Stimulated activated effector memory CD8-positive, alpha-beta T cell treated with anti-CD3 and anti-CD28 coated beads, Interleukin-12 subunit alpha, Interleukin-12 subunit beta, amount 100 ng/mL, for 72 hours (primary cell): ENCODE measurements around the gene MRPL4.
"Not testable (repeated sequence)": the region's sequence is repeated elsewhere in the genome, so short reads cannot be mapped to it uniquely, and the experiment has no call there.

ENCODE experiments used
- ATAC-seq: fragments of 150-1000 bp; cut with Tn5 transposase; 2 replicates; pipeline ENCODE4 v1.10.0; 2021
- DNase-seq, 2 donors: peaks; one replicate each; pipeline ENCODE4 v3.0.0; 2021 to 2022; ENCODE audit warnings: low spot score in 2 of 2
- H3K27ac Mint-ChIP-seq: one replicate; pipeline ENCODE4 v1.8.0; 2022; ENCODE audit warnings: mild to moderate bottlenecking, mixed read lengths
- H3K36me3 Mint-ChIP-seq: one replicate; pipeline ENCODE4 v1.8.0; 2022; ENCODE audit warnings: mild to moderate bottlenecking, mixed read lengths
- H3K4me1 Mint-ChIP-seq: one replicate; pipeline ENCODE4 v1.8.0; 2022; ENCODE audit warnings: mixed read lengths
- H3K4me3 Mint-ChIP-seq: one replicate; pipeline ENCODE4 v1.8.0; 2022; ENCODE audit warnings: mild to moderate bottlenecking, mixed read lengths
- H3K9me3 Mint-ChIP-seq: one replicate; pipeline ENCODE4 v1.8.0; 2022; ENCODE audit warnings: mixed read lengths

Gene MRPL4

GRCh38 chr19:10241826-10242449 lies 10.1 kb upstream of the MRPL4 start:
- not testable (repeated sequence) for H3K4me3 Mint-ChIP-seq, H3K36me3 Mint-ChIP-seq, DNase-seq, ATAC-seq, H3K9me3 Mint-ChIP-seq, H3K27ac Mint-ChIP-seq
- peaks cover 13% of the 10 kb centered on the region for H3K4me1 Mint-ChIP-seq

- Mint-ChIP-seq H3K36me3 (peaks cover 5% of the 10 kb centered on the region), H3K27ac (no peak overlapping the region), H3K4me1 (peaks cover 5% of the 10 kb centered on the region), H3K4me3 (no peak overlapping the region), H3K9me3 (no peaks in the 10 kb centered on the region)
- no peak for ATAC-seq
- no peak for DNase-seq
These were observed 8.4 kb upstream of the MRPL4 start for GRCh38 chr19:10243606-10244005.

- Mint-ChIP-seq H3K9me3 (no peaks in the 10 kb centered on the region), H3K4me3 (no peak overlapping the region), H3K4me1 (no peaks in the 10 kb centered on the region), H3K27ac (peak overlapping the region; percentile 76), H3K36me3 (no peaks in the 10 kb centered on the region)
- no peak for DNase-seq
- ATAC-seq = peak; percentile 44
These were observed 6.7 kb upstream of the MRPL4 start for GRCh38 chr19:10245189-10245939.

- Mint-ChIP-seq H3K9me3 (no peaks in the 10 kb centered on the region), H3K36me3 (peaks cover 3% of the 10 kb centered on the region), H3K4me1 (no peaks in the 10 kb centered on the region), H3K4me3 (no peak overlapping the region), H3K27ac (no peak overlapping the region)
- no peak for DNase-seq
- ATAC-seq = no peak
These were observed 5.5 kb upstream of the MRPL4 start for GRCh38 chr19:10246511-10246910.

GRCh38 chr19:10252707-10253106 lies 693 bp downstream of the MRPL4 start:
- ATAC-seq = no peak

GRCh38 chr19:10254244-10254643 lies 2.2 kb downstream of the MRPL4 start:
- ATAC-seq (no peak), DNase-seq (no peak)
- no peaks in the 10 kb centered on the region for H3K9me3 Mint-ChIP-seq
- no peak overlapping the region for H3K27ac Mint-ChIP-seq
- H3K4me1 Mint-ChIP-seq = peaks cover 37% of the 10 kb centered on the region
- H3K4me3 Mint-ChIP-seq = no peak overlapping the region
- peaks cover 80% of the 10 kb centered on the region for H3K36me3 Mint-ChIP-seq

More at GRCh38 chr19:10252707-10253106, 693 bp downstream of the MRPL4 start:
- H3K4me1 Mint-ChIP-seq = peaks cover 29% of the 10 kb centered on the region
- peaks cover 65% of the 10 kb centered on the region for H3K36me3 Mint-ChIP-seq
- peak overlapping the region; percentile 93 for H3K27ac Mint-ChIP-seq
- DNase-seq = no peak
- peak overlapping the region; percentile 92 for H3K4me3 Mint-ChIP-seq
- no peaks in the 10 kb centered on the region for H3K9me3 Mint-ChIP-seq

- H3K4me1 Mint-ChIP-seq = peaks cover 46% of the 10 kb centered on the region
These were observed 3.3 kb downstream of the MRPL4 start for GRCh38 chr19:10255358-10255757.

GRCh38 chr19:10256551-10256950 lies 4.5 kb downstream of the MRPL4 start:
- H3K4me3 Mint-ChIP-seq = no peak overlapping the region
- no peak overlapping the region for H3K27ac Mint-ChIP-seq
- peaks cover 48% of the 10 kb centered on the region for H3K4me1 Mint-ChIP-seq
- H3K9me3 Mint-ChIP-seq = no peaks in the 10 kb centered on the region
- no peak for DNase-seq
- H3K36me3 Mint-ChIP-seq = peaks cover 85% of the 10 kb centered on the region
- no peak for ATAC-seq

More at GRCh38 chr19:10255358-10255757, 3.3 kb downstream of the MRPL4 start:
- Mint-ChIP-seq H3K9me3 (no peaks in the 10 kb centered on the region), H3K27ac (peak overlapping the region; percentile 83), H3K4me3 (no peak overlapping the region), H3K36me3 (peaks cover 88% of the 10 kb centered on the region)
- DNase-seq (no peak), ATAC-seq (no peak)

- H3K4me1 Mint-ChIP-seq = peaks cover 42% of the 10 kb centered on the region
- DNase-seq (no peak), ATAC-seq (no peak)
- no peaks in the 10 kb centered on the region for H3K9me3 Mint-ChIP-seq
- no peak overlapping the region for H3K27ac Mint-ChIP-seq
- H3K4me3 Mint-ChIP-seq = no peak overlapping the region
- peaks cover 79% of the 10 kb centered on the region for H3K36me3 Mint-ChIP-seq
These were observed 5.1 kb downstream of the MRPL4 start for GRCh38 chr19:10256970-10257615.

- Mint-ChIP-seq H3K9me3 (no peaks in the 10 kb centered on the region), H3K4me1 (peaks cover 34% of the 10 kb centered on the region), H3K4me3 (no peak overlapping the region), H3K27ac (no peak overlapping the region), H3K36me3 (peaks cover 68% of the 10 kb centered on the region)
- ATAC-seq = no peak
- no peak for DNase-seq
These were observed 6.2 kb downstream of the MRPL4 start for GRCh38 chr19:10258080-10258710.

GRCh38 chr19:10259162-10259905 lies 7.3 kb downstream of the MRPL4 start:
- peak overlapping the region; percentile 89 for H3K27ac Mint-ChIP-seq
- DNase-seq (peak; percentile 89 to 94), ATAC-seq (peak; percentile 88)
- peaks cover 25% of the 10 kb centered on the region for H3K4me1 Mint-ChIP-seq
- H3K36me3 Mint-ChIP-seq = peaks cover 57% of the 10 kb centered on the region
- H3K9me3 Mint-ChIP-seq = no peaks in the 10 kb centered on the region
- peak overlapping the region; percentile 69 for H3K4me3 Mint-ChIP-seq

GRCh38 chr19:10260141-10260584 lies 8.1 kb downstream of the MRPL4 start:
- DNase-seq = peak; percentile 41 to 79
- ATAC-seq = peak; percentile 79
- H3K4me1 Mint-ChIP-seq = peaks cover 24% of the 10 kb centered on the region
- peak overlapping the region; percentile 69 for H3K4me3 Mint-ChIP-seq
- H3K9me3 Mint-ChIP-seq = no peaks in the 10 kb centered on the region
- peak overlapping the region; percentile 89 for H3K27ac Mint-ChIP-seq
- H3K36me3 Mint-ChIP-seq = peaks cover 49% of the 10 kb centered on the region

- H3K36me3 Mint-ChIP-seq = peaks cover 23% of the 10 kb centered on the region
- no peaks in the 10 kb centered on the region for H3K9me3 Mint-ChIP-seq
- ATAC-seq (no peak), DNase-seq (no peak)
- H3K27ac Mint-ChIP-seq = no peak overlapping the region
- peaks cover 18% of the 10 kb centered on the region for H3K4me1 Mint-ChIP-seq
- H3K4me3 Mint-ChIP-seq = no peak overlapping the region
These were observed 10.8 kb downstream of the MRPL4 start for GRCh38 chr19:10262771-10263170.

- H3K4me3 Mint-ChIP-seq = no peak overlapping the region
- H3K36me3 Mint-ChIP-seq = peaks cover 30% of the 10 kb centered on the region
- H3K9me3 Mint-ChIP-seq = no peaks in the 10 kb centered on the region
- H3K27ac Mint-ChIP-seq = no peak overlapping the region
- ATAC-seq = no peak
- no peak for DNase-seq
- H3K4me1 Mint-ChIP-seq = peaks cover 14% of the 10 kb centered on the region
These were observed 14.7 kb downstream of the MRPL4 start for GRCh38 chr19:10266706-10267105.

- peak overlapping the region; percentile 69 for H3K27ac Mint-ChIP-seq
- no peak overlapping the region for H3K4me3 Mint-ChIP-seq
- DNase-seq = no peak
- H3K4me1 Mint-ChIP-seq = peaks cover 21% of the 10 kb centered on the region
- H3K36me3 Mint-ChIP-seq = peaks cover 44% of the 10 kb centered on the region
- no peaks in the 10 kb centered on the region for H3K9me3 Mint-ChIP-seq
- ATAC-seq = no peak
These were observed 16.1 kb downstream of the MRPL4 start for GRCh38 chr19:10268071-10268470.
